Urinary bladder (tissue), 4 donors: ENCODE results near the gene SELENOO. TPM values are rescaled to one million over a fixed set of nuclear protein-coding genes. Genes with fewer than 3 reads are reported as not detected.

Source experiments
- DNase-seq: peaks from one replicate; pipeline ENCODE4 v3.0.0-alpha.2; 2015; ENCODE audit errors: extremely low spot score
- H3K27ac ChIP-seq: one replicate; pipeline ENCODE4 v1.5.1; 2013; ENCODE audit warnings: low read depth, mild to moderate bottlenecking, moderate library complexity
- H3K36me3 ChIP-seq: one replicate; pipeline ENCODE4 v1.6.1; 2013; ENCODE audit warnings: mild to moderate bottlenecking, moderate library complexity; ENCODE audit not compliant: insufficient read depth
- H3K4me1 ChIP-seq: one replicate; pipeline ENCODE4 v1.6.1; 2013; ENCODE audit warnings: mild to moderate bottlenecking, moderate library complexity; ENCODE audit not compliant: insufficient read depth
- H3K4me3 ChIP-seq: one replicate; pipeline ENCODE4 v1.5.1; 2013; ENCODE audit warnings: low read depth, low read length
- WGBS: extraction: QIAGEN DNeasy Blood & Tissue Kit; methylation state at CpG from one replicate; pipeline ENCODE4 v1.1.7; 2013; 5-methylcytosine and 5-hydroxymethylcytosine counted together
- polyA plus RNA-seq: library from polyadenylated mRNA; stranded (reverse); fragments of 200-250 nt; gene quantifications from one replicate; pipeline ENCODE4 v1.2.3, GENCODE V29; 2013
- total RNA-seq: library from RNA; depleted of rRNA; stranded (reverse); fragments of >200 nt; gene quantifications from one replicate; pipeline ENCODE4 v1.2.3, GENCODE V29; 2014
- donor health status: healthy with polysubstance abuse.
- donor health status: healthy.

SELENOO gene
- total and polyA plus RNA-seq, 2 donors = 9.5 to 23.0 TPM

- no peaks in the 10 kb centered on the region for H3K4me1 ChIP-seq
- WGBS = 36% methylated on average over 10 of the region's 10 CpGs
- H3K36me3 ChIP-seq = no peaks in the 10 kb centered on the region
- DNase-seq = no peak
- H3K4me3 ChIP-seq = no peak overlapping the region
- no peak overlapping the region for H3K27ac ChIP-seq
Observed at GRCh38 chr22:50206599-50206998, 5.8 kb downstream of the SELENOO start.

- DNase-seq = no peak
- H3K4me3 ChIP-seq = no peak overlapping the region
- H3K27ac ChIP-seq = no peak overlapping the region
- H3K4me1 ChIP-seq = no peaks in the 10 kb centered on the region
- WGBS = 72% methylated on average over 23 of the region's 23 CpGs
- H3K36me3 ChIP-seq = no peaks in the 10 kb centered on the region
Observed at GRCh38 chr22:50207383-50208140, 6.8 kb downstream of the SELENOO start.

GRCh38 chr22:50208430-50208938 is 7.7 kb downstream of the SELENOO start:
- Histone ChIP-seq H3K27ac (no peak overlapping the region), H3K4me1 (no peaks in the 10 kb centered on the region), H3K4me3 (no peak overlapping the region), H3K36me3 (no peaks in the 10 kb centered on the region)
- DNase-seq = no peak
- 85% methylated on average over 22 of the region's 22 CpGs for WGBS

- Histone ChIP-seq H3K4me3 (no peak overlapping the region), H3K36me3 (no peaks in the 10 kb centered on the region), H3K27ac (no peak overlapping the region), H3K4me1 (no peaks in the 10 kb centered on the region)
- 82% methylated on average over 31 of the region's 31 CpGs for WGBS
- no peak for DNase-seq
Observed at GRCh38 chr22:50208939-50209892, 8.4 kb downstream of the SELENOO start.

GRCh38 chr22:50209893-50210292 is 9.1 kb downstream of the SELENOO start:
- peak; percentile 28 for DNase-seq
- 62% methylated on average over 20 of the region's 20 CpGs for WGBS
- no peaks in the 10 kb centered on the region for H3K4me1 ChIP-seq
- no peaks in the 10 kb centered on the region for H3K36me3 ChIP-seq
- no peak overlapping the region for H3K27ac ChIP-seq
- no peak overlapping the region for H3K4me3 ChIP-seq

GRCh38 chr22:50210378-50211139 is 9.7 kb downstream of the SELENOO start:
- DNase-seq = no peak
- H3K4me3 ChIP-seq = no peak overlapping the region
- no peaks in the 10 kb centered on the region for H3K36me3 ChIP-seq
- no peak overlapping the region for H3K27ac ChIP-seq
- no peaks in the 10 kb centered on the region for H3K4me1 ChIP-seq
- 90% methylated on average over 32 of the region's 32 CpGs for WGBS

- Histone ChIP-seq H3K27ac (no peak overlapping the region), H3K36me3 (no peaks in the 10 kb centered on the region), H3K4me1 (no peaks in the 10 kb centered on the region), H3K4me3 (no peak overlapping the region)
- 89% methylated on average over 14 of the region's 14 CpGs for WGBS
- no peak for DNase-seq
Observed at GRCh38 chr22:50211147-50211546, 10.3 kb downstream of the SELENOO start.

GRCh38 chr22:50213263-50213662 is 12.5 kb downstream of the SELENOO start:
- H3K4me3 ChIP-seq = no peak overlapping the region
- no peaks in the 10 kb centered on the region for H3K4me1 ChIP-seq
- 97% methylated on average over 9 of the region's 9 CpGs for WGBS
- no peak overlapping the region for H3K27ac ChIP-seq
- no peak for DNase-seq
- H3K36me3 ChIP-seq = peaks cover 5% of the 10 kb centered on the region

GRCh38 chr22:50215297-50216054 is 14.7 kb downstream of the SELENOO start:
- Histone ChIP-seq H3K27ac (no peak overlapping the region), H3K4me1 (no peaks in the 10 kb centered on the region), H3K4me3 (no peak overlapping the region), H3K36me3 (peaks cover 5% of the 10 kb centered on the region)
- 74% methylated on average over 17 of the region's 17 CpGs for WGBS
- DNase-seq = no peak

- Histone ChIP-seq H3K4me1 (no peaks in the 10 kb centered on the region), H3K27ac (no peak overlapping the region), H3K4me3 (no peak overlapping the region), H3K36me3 (peaks cover 5% of the 10 kb centered on the region)
- no peak for DNase-seq
- WGBS = 81% methylated on average over 15 of the region's 15 CpGs
Observed at GRCh38 chr22:50216055-50216683, 15.4 kb downstream of the SELENOO start.

GRCh38 chr22:50216684-50217520 is 16.1 kb downstream of the SELENOO start:
- Histone ChIP-seq H3K36me3 (peaks cover 5% of the 10 kb centered on the region), H3K4me1 (no peaks in the 10 kb centered on the region), H3K4me3 (no peak overlapping the region), H3K27ac (no peak overlapping the region)
- WGBS = 93% methylated on average over 57 of the region's 57 CpGs
- DNase-seq = no peak
